ENCODE data around the gene TENM4.
"Not testable (repeated sequence)": the region's sequence is repeated elsewhere in the genome, so short reads cannot be mapped to it uniquely, and the experiment has no call there.

Gene TENM4

DNA sequence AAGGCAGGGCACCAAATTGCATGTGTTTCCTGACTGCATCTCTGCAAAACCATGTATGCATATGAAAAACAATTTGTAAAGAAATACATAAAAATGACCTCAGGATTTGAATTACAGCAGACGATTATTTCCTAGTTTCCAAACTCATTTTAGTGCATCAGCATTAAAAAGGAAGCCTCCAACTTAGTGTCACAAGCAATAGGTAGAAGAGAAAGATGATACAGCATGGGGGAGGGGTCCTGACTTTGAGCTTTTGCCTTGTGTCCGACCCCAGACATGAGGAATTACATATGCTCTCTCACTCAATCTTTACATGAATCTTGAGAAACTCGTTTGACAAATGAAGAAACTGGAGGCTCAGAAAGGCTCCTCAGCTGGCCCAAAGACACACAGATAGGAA is 571.5 kb downstream of the TENM4 start:
- DNase-seq: no peak

DNA sequence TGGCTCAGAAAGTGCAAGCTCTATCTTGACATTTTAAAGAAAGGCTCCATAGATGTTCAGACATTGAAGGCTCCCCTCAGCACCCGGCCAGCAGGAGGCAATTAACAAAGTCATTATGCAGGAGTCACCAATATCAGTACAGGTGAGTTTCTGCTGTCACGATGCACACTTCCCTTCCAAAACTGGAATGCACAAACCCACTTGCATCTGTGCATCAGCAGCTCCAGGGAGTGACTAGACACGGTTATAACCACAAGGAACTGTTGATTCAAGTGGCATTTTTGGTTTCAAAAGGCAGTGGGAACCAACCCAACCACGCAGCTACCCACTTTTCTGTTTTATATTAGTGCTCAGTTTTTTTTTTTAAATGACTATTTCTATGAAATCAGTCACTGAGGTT is 572.3 kb downstream of the TENM4 start:
- DNase-seq: no peak

DNA sequence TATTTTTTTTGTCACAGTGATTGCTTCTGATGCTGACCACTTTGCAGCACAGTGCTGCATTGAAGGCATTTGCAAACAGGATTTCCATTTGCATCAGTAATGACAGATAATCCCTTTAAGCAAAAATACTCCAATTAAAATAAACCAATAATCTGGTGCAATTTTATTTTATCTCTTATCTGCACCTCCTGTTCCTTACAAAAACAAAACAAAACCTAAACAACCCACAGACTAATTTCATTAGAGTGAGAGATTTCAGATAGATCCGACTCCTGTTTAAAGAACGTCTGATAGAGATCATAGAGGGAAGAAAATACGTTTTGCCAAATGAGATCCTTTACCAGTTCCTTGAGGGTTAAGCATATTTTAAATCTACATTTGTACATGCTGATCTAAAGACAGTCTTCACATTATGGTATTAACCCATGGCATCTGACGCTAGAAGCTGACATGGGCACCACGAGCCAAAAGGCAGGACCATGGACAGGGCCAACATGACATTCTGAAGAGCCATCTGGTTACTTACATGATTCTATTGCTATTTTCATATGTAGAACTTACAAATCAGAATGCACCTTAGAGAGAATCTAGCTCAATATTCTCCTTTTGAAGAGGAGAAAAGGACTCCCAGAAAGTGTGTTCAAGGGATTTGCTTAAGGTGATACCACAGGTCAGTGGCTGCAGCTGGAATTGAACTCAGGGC is 580.0 kb downstream of the TENM4 start:
- DNase-seq: no peak

DNA sequence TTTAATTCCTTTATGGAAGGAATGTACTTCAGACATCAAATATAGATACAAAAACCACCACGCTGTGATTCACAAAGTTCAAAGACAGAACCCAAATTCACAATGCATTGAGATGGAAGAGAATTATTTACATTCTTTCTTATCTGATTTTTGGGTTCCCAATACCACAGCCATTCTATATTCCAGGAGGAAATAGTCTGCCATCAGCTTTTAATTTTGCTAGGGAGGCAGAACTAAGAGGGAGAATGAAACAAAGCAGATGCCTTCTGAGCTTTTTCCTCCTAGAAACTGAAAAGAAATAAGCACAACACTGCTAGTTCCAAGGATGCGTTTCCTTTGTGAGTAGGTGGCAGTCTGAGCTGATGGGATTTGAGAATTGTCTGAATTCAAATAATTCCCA is 583.1 kb downstream of the TENM4 start:
- no peak for DNase-seq

DNA sequence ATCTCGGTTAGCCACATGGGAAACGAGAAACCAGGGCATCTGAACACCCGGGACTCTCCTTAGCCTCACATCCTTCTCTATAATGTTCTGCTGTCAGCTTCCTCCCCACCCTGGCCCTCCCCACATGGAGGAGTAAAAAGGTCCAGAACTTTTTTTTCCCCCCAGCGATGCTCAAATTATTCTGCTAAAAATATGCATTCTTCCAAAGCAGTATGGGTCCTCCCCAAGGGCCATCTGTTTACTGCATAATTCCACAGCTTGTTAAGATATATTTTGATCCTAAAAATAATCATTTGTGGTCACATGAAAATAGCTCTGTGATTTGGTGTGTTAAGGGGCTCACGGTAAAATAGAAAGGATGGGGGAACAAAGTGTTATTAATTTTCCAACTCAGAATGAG is 584.6 kb downstream of the TENM4 start:
- DNase-seq: no peak

DNA sequence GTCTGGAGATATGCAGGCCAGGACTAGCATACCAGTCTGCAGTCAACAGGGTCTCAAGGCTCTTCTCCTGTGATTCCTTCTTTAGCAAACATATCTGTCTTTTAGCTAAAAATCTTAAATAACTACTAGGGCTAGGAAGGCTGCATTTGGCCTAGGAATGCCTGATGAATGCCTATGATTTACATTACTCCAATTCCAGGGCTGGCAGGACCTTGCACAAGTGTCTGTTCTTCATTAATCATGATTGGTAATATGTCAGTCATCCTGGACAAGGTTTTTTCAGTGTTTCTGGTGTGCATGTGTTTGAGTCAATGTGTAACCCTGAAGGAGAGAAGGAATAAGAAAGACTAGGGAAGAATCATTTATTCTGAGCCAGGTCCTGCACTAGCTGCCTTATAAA is 585.7 kb downstream of the TENM4 start:
- no peak for DNase-seq

DNA sequence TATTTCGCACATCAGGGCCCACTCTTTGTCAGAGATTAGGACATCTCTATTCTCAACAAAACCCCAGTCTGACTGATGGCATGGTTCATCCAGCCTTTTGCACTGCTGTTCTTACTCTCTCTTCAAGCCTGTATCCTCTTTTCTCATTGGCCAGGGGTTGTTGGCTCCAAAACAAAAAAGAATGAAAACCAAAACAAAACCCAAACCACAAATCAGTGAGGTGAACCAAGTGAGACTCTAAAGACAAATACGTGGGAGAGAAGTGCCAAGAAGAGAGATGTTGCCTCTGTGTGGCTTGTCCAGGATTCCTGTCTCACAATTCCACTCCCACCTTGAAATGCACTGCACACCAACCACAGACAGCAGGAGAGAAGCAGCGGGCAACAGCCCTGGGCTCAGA is 587.3 kb downstream of the TENM4 start:
- DNase-seq: no peak

DNA sequence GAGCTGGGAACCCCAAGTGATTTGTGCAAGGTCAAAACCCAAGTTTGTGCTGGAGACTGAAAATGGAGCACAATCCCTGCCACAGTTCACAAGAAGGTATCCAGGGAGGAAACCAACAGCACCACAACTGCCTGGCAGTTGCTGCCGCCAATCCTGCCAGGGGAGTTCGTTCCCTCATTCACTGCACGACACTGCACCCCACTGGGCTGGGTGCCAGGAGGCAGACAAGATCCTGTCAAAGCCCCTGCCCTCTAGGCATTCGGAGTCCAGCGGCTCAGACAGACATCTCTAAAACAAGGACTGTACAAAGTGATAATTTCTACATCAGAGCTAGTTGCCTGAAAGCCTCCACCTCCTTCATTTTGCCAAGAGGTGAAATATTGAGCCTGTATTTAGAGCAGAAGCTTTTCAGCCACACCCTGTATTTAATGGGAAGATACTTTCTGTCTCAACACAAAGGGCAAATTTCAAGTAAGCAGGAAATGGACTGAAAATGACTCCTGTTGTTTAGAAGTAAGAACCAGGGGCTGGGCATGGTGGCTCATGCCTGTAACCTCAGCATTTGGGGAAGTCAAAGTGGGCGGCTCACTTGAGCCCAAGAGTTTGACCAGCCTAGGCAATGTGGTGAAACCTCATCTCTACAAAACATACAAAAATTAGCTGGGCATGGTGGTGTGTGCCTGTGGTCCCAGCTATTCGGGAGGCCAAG is 588.8 kb downstream of the TENM4 start:
- DNase-seq: no peak

DNA sequence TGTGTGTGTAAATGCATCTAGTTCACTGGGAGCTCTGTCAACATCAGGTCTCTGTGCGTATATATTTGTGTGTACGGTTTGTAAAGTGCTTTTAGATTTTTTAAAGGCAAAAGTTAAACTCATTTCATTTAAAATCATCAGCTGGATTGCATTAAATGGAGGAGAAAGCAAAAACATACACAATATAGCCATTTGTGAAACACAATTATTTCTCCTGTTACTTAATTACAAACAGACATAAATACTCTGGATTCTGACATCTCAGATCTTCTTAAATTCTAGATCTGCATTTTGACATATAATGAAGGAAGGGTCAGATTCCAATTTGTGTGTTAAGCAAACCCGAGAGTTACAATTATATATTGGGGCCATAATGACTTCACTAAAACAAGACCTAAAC is 590.8 kb downstream of the TENM4 start:
- no peak for DNase-seq

DNA sequence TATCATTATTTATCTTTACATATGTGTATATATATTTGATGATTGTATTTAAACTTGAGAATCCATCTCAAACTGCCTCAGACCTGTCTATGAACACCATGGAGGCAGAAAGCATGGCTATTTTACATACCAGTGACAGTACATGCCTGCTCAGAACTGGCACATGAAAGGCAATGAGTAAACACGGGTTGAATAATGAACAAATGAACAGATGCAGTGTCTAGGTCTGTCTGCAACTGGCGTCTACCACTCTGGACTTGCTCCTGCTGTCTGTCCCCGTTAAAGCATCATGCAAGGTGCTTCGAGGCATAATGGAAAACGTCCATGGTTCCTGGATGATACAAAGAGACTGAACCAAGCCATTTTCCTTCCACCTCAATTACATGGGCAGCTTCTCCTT is 594.6 kb downstream of the TENM4 start:
- DNase-seq: no peak

DNA sequence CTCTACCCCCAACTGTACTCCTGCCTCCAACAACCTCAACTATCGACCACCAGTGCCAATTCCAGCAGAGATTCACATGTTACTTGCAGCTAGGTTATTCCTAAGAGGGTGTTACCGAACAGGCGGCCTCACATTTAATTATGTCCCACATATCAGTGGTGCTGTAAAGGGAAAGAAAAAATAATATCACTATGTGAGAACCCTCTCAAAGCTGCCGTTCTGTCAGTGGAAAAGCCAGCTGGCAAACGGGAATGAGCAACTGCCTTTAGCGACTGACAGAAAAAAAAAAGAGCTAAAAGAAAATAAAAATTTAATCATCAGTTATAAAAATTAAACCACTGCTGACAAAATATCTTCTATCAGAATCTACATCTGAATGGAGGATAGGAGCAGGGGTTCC is 595.3 kb downstream of the TENM4 start:
- no peak for DNase-seq

DNA sequence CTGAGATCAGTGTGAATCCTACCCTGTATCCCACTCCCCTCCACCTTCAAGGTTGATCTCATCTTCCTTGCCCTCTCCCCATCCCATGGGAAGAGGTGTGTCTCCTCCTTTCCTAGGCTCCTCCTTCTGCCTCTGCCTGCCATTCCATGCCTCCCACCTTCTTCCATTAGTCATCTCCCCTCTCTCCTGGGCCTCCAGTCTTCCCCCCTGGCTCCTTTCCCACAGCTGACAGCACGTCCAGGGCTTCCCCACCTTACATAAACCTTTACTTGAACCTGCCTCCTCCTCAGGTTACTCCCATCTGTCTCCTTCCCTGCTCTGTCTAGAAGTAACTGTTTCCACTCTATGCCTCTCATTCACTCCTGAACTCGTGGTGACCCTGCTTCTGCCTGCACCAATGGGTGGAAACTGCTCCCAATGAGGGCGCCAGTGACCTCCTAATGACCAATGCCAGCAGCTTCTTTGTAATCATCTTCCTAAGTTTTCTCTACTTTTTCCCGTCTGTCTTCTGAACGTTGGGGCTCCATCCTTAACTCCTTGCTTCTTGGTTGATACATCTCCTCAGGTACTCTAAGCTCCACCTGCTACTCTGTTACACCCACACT is 599.3 kb downstream of the TENM4 start:
- no peak for DNase-seq

DNA sequence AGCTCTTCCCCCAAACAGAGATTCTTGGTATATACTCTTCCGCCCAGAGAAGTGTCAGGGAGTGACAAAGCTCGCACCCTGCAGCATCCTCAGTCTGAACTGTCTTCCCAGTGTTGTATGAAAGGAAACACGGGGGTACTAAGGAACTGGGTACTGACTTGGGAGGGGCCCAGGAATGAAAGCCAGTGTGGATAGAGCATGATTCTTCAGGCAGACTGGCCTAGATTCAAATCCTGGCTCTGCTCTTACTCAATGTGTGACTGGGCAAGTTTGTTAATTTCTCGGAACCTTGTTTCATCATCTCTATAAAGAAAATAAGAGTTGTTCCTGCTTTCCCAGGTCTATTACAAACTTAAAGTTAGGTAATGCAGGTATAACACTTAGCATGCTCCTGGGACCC is 600.2 kb downstream of the TENM4 start:
- DNase-seq: no peak

DNA sequence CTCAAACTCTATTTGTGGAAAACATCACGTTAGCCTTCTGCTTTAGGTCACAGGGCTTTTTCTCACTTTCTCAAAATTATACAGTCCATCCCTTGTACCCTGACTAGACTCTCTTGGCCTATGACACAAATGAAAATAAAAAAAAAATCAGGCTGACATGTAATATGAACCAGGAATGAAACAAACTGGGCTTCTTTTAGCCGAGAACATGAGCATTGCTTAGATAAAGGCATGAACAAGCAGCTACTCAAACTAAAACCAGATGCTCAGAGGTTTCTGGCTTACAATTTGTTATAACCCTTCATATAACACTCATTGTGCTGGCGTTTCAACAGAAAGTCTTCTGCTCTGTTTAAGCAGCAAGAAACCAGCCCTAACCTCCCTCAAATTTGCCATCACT is 600.6 kb downstream of the TENM4 start:
- no peak for DNase-seq

DNA sequence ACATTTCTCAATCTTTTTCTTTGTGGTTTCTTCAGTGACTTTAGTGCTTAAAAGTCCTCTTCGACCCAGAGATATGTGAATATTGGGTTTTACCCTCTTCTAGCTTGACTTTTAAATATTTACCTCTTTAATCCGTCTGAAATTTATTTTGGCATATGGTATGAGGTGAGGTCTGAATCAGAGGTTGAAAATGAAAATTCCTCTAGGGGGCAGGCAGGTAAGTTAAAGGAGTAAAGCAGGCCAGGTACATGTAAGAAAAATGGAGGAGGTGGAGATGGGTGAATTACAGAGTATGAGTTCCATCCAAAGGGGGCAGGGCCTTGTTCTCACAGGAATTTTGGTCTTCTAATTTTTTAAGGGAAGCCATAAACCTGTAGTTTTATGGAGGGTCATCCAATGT is 602.4 kb downstream of the TENM4 start:
- DNase-seq: no peak

DNA sequence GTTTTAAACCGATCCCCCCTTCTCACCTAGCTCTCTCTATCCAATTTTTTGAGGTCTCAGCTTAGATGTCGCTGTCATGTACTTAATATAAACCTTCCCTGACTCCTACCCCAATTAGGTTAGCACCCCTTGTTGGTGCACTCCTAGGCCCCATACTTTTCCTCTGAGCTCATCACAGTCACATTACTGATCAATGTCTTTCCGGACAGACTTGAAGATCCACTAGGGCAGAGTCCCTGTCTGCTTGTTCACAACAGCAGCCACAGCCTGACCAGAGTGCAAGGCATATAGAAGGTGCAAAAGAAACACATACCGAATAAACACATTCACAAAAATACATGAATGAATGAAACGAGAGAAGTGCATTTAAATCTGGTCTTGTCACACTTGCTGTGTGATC is 605.2 kb downstream of the TENM4 start:
- no peak for DNase-seq

DNA sequence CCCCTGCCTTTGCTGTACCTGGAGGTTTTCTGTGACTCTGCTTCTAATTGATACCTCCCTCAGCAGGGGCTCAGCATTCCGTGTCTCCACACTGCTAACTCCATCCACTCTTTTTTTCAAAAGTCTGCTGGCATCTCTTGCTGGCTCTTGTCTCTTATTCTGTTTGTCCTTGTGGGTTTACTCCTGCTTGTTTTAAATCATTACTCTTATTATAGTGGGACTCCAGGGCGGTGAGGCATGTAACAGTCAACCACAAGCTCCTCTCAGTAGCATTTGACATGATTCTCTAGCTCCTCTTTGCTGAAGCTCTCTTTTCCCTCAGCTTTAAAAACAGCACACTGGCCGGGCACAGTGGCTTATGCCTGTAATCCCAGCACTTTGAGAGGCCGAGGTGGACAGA is 605.9 kb downstream of the TENM4 start:
- DNase-seq: no peak

DNA sequence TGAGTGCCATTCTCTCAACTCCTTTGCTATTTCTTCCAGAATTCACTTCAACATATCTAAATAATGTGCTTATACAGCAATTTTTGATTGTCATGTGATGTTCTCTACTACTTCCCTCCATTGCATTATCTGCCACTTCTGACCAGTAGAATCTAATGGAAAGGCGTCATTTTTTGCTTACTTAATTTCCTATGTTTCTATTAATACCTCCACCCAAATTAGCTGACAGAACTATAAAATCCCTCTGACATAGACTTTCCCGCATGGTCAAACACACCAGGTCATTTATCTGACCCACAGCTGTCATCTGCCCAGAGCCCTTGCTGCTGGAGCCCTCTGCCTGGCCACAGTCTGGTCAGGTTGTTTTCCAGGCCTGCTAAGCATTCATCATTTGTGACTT is 607.6 kb downstream of the TENM4 start:
- no peak for DNase-seq

DNA sequence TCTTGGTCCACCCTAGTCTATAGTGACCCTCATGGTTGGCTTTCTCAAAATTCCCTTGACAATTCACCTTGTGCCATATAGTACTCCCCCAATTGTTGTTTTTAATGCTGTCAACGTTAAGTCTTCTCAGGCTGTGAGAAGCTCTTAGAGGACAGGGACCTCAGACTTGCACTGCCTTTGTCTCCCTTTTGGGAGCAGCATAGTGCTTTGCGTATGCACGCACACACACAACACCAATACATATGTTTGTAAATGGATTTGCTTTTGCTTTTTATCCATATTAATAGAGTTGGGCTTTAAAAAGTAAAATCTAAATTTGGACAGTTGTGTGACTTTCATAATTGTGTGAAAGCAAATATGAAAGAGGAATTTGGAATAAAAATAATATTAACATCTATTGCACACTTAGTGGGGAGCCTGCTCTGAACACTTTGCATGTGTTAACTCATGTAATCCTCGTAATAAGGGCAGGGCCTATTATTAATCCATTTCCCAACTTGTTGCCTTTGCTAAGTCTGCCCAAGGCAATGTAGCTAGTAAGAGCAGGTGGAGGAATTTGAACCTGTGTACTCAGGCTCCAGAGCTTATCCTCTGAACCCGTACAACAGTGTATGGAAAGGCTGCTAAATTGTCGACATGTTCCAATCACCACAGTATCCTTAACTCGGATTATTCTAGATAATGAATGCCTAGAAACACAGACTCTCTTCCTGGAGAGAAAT is 608.4 kb downstream of the TENM4 start:
- DNase-seq: no peak

DNA sequence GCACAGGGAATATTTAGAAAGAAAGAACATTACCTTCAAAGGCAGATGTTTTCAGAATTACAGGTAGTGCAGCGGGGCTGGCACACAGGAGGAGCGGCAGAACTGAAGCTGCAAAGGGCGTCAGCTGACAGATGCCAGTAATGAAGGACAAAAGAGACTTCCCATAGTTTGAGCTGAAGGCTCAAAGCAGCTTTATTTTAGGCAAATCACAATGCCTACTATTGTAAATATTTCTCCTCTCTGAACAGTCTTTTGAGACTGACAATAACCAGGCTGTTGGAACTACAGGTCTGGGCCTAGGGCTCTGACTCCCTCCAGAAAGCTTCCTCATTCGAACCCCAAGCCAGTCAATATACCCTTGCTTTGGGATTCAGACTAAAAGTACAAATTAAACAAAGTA is 609.3 kb downstream of the TENM4 start:
- DNase-seq: no peak

DNA sequence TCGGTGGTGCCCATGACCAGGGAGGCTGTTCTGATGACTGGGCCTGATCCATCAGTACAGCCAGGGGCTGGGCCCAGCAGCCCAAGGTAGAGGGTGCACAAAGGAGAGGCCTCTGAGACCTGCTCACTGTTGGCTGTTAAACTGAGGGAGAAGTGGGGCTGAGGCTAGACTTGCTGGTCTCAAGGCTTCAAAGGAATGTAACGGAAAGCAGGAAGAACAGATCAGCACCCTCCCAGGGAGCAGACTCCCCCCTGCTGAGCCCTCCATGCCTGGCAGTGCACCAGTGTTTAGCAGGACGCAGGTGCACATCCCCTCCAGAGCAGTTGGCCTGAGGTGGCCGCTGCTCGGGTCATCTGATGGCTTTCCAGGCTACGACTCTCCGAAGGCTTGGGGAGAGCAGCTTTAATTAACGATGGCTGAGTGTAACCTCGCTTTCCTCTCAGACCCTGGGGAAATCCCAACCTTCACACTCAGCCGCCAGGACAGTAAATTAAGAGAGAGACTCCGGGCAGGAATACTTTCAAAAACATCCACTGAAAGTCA is 610.5 kb downstream of the TENM4 start:
- DNase-seq: no peak

DNA sequence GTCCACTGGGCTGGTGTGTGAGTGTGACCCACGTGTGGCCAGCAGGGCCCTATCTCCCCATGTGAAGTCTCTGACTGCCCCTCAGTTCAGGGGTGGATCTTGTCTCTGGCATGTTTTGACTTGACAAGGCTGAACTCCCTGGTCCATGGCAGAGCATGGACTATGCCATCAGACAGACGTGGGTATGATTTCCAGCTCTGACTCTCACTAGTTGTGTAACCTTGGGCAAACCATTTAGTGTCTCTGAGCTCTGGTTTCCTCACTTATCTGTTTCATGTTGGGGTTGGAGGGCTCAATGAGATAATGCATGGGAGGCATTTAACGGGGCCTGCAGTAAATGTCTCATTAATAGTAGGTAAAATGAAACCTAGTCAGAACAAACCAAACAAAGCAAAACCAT is 611.7 kb downstream of the TENM4 start:
- no peak for DNase-seq

DNA sequence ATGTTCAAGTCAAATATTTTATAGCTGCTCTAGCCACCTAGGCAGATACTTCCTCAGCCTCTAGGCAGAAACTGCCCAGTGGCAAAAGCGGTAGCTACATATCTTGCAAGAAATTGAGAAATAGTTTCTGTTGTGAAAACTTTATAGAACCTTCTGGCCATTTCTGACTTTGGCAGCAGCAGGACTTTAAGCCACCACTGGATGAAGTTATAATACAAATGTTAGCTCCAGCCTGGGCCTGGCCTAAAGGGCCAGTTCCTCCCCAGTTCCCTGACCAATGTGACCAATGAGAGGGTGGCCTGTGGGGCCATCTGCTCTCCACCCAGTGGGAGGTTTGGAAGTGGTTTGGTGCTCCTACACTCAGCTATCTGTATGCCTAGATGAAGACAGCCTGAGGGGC is 612.2 kb downstream of the TENM4 start:
- no peak for DNase-seq

DNA sequence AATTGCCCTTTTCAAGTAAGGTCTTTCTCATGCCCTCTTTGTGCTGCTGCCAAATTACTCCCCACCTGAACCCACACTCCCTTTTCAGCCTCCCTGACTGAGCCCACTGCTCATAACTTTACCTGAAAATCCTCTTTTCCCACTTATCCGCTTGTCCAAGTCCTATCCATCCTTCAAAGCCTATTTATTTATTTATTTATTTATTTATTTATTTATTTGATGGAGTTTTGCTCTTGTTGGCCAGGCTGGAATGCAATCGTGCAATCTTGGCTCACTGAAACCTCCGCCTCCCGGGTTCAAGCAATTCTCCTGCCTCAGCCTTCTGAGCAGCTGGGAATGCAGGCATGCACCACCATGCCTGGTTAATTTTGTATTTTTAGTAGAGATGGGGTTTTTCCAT is 613.5 kb downstream of the TENM4 start:
- not testable (repeated sequence) for DNase-seq
